Measurements from ENCODE around the gene PITX2. TPM values are rescaled to one million over a fixed set of nuclear protein-coding genes. Genes with fewer than 3 reads are reported as not detected.
A peak's percentile ranks its signal among the peaks of the same experiment; 100 is the strongest.

Gene PITX2
- total and polyA plus RNA-seq, 7 donors, result 0.45 to 2.1 (median 1.1) TPM; not detected in 3

DNA sequence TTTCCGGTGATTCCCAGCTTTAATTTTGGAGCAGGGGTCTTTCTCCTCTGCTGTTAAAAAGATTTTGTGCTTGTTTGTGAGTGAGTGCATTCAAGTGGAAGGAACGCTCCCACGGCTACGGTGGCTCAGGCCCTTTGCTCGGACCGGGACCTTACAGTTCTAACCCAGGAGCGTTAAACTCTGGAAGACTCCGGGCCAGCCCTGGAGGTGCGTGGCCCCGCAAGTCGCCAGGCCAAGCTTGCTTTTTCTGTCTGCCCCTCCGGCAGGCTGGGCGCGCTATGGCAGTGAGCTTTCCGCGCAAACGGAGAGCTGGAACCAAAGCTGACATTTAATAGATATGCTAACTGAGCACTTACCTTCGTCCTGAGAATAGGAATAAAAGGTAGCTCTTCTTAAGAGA is 18.3 kb upstream of the PITX2 start:
- no peak for DNase-seq
- Histone ChIP-seq H3K4me1 (peaks cover 0 to 15% (median 14%) of the 10 kb centered on the region in 4 donors), H3K27ac (no peak overlapping the region), H3K36me3 (no peaks in the 10 kb centered on the region), H3K4me3 (no peak overlapping the region), H3K9me3 (no peaks in the 10 kb centered on the region), H3K27me3 (peaks cover 33 to 96% (median 68%) of the 10 kb centered on the region in 3 donors)
- no peak for TF ChIP-seq POLR2AphosphoS5 (IDR thresholded peaks at IDR 0.05)
- TF ChIP-seq, protein P1, sequence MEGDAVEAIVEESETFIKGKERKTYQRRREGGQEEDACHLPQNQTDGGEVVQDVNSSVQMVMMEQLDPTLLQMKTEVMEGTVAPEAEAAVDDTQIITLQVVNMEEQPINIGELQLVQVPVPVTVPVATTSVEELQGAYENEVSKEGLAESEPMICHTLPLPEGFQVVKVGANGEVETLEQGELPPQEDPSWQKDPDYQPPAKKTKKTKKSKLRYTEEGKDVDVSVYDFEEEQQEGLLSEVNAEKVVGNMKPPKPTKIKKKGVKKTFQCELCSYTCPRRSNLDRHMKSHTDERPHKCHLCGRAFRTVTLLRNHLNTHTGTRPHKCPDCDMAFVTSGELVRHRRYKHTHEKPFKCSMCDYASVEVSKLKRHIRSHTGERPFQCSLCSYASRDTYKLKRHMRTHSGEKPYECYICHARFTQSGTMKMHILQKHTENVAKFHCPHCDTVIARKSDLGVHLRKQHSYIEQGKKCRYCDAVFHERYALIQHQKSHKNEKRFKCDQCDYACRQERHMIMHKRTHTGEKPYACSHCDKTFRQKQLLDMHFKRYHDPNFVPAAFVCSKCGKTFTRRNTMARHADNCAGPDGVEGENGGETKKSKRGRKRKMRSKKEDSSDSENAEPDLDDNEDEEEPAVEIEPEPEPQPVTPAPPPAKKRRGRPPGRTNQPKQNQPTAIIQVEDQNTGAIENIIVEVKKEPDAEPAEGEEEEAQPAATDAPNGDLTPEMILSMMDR (IDR thresholded peaks at IDR 0.05), result no peak
- TF ChIP-seq POLR2A (IDR thresholded peaks at IDR 0.05), result no peak
- TF ChIP-seq EP300 (IDR thresholded peaks at IDR 0.05), result no peak
- intact Hi-C loops (cut with DNase I), result no loop called here
- 23 to 56% methylated on average over 18 of the region's 18 CpGs for WGBS, 2 donors

DNA sequence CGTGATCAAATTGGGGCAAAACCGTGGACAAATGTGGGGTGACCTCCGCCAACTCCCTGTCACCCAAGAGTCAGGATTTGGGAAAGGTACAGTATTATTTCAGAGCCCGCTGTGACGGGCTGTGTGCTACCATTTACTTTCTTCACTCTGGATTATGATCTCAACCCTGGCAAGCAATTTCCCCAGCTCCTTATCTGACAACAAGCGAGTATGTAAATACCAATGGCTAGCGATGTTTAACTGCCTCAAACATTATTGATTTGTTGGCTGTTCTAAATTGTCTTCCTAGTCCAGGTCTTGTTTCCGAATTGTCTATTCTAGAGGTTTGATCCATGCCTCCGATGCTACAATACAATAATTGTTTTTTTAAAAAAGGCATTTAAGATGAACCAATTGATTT is 17.7 kb upstream of the PITX2 start:
- 3 to 12% methylated on average over 9 of the region's 9 CpGs for WGBS, 2 donors
- Histone ChIP-seq H3K36me3 (no peaks in the 10 kb centered on the region), H3K4me1 (peaks cover 0 to 15% (median 14%) of the 10 kb centered on the region in 4 donors), H3K9me3 (no peaks in the 10 kb centered on the region), H3K27me3 (peaks cover 36 to 98% (median 74%) of the 10 kb centered on the region in 3 donors), H3K4me3 (no peak overlapping the region), H3K27ac (no peak overlapping the region)
- TF ChIP-seq POLR2AphosphoS5 (IDR thresholded peaks at IDR 0.05) (no peak), EP300 (IDR thresholded peaks at IDR 0.05) (no peak), POLR2A (IDR thresholded peaks at IDR 0.05) (no peak)
- TF ChIP-seq, protein P1 (IDR thresholded peaks at IDR 0.05), result no peak
- intact Hi-C loops (cut with DNase I), result no loop called here
- no peak for DNase-seq

DNA sequence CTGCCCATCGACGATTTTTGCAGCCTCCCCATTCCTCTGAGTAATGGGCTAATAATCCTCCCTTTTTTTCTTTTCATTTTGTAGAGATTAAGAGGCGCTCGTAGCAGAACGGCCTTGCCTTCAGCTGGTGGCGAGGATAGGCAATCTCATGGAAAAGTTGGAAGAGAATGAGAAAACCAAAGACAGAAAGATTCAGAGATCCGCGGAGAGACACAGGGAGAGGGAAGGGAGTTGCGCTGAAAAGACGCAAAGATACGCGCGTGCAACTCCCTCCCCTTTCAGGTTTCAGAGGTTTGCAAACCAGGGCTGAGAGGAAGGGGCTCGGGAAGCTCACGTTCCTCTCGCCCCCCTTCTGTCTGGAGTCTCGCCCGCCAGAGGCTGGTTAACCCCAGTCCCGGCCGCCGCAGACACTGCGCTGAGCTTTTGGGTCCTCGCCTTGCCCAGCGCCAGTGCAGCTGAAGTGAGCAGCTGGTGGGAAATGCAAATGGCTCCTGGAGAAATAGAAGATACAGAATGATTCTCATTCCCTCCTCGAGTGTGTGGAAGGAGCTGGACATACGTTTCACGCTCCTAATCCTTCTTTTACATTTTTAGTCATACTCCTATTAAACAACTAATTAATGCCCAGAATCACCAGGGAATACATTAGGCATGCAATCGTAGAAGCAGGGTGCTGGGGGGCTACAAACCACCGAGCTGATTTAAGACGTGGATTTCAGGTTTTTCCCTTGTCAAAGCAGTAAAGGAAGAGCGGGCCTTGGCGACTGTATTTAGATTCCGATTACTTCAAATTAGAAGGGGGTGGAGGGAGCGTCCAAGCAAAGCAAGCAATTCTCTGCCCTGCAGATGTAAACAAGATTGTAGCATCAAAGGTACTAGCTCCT is 16.6 kb upstream of the PITX2 start:
- DNase-seq, result no peak
- Histone ChIP-seq H3K4me1 (peaks cover 0 to 15% (median 14%) of the 10 kb centered on the region in 4 donors), H3K27me3 (peaks cover 46 to 100% (median 85%) of the 10 kb centered on the region in 3 donors), H3K36me3 (no peaks in the 10 kb centered on the region), H3K27ac (no peak overlapping the region), H3K4me3 (no peak overlapping the region), H3K9me3 (no peaks in the 10 kb centered on the region)
- 8 to 13% methylated on average over 34 of the region's 34 CpGs for WGBS, 2 donors
- TF ChIP-seq POLR2AphosphoS5 (IDR thresholded peaks at IDR 0.05), result no peak
- TF ChIP-seq, protein P1 (IDR thresholded peaks at IDR 0.05), result no peak
- no peak for TF ChIP-seq POLR2A (IDR thresholded peaks at IDR 0.05)
- no peak for TF ChIP-seq EP300 (IDR thresholded peaks at IDR 0.05)
- intact Hi-C loops (cut with DNase I), result no loop called here

DNA sequence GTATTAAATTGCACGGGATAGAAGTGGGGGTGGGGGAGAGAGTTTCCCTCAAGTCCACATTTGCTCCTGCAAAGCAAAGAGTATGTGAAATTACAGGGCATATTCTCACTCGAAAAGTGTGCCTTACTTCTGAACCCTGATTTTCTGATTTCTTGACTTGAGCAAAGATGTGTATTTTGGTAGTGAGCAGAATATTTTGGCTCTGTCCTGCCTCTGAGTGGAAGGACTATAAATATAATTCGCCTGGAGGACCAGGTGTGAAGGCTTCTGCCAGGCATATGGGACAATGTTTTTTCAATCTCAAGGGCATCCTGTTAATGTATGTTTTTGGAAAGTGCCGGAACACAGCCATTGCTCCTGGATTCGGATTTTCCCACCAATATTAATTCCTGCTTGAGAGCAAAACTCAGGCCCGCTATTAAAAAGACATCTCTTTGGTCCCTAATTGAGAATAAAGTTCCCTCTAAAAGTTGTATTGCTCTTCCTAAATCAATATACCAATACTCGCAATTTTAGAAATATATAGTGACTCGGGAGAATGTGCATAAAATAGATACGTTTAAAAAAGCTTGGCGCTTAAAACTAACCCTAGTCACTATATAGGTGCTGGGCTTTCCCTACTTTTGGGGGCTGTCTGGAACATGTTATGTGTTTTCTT is 15.3 kb upstream of the PITX2 start:
- H3K27ac ChIP-seq, result peak overlapping the region in 1 of 4 donors; percentile 91
- H3K27me3 ChIP-seq, result peaks cover 58 to 100% (median 91%) of the 10 kb centered on the region in 3 donors
- 12 to 16% methylated on average over 10 of the region's 10 CpGs for WGBS, 2 donors

More for the DNA sequence above, 15.3 kb upstream of the PITX2 start:
- TF ChIP-seq POLR2AphosphoS5 (IDR thresholded peaks at IDR 0.05), result no peak
- Histone ChIP-seq H3K4me3 (no peak overlapping the region), H3K9me3 (no peaks in the 10 kb centered on the region), H3K4me1 (peaks cover 0 to 21% (median 17%) of the 10 kb centered on the region in 4 donors), H3K36me3 (no peaks in the 10 kb centered on the region)
- intact Hi-C loops (cut with DNase I), result no loop called here
- no peak for DNase-seq
